ENCODE results near the gene ARRDC5. TPM values are rescaled to one million over a fixed set of nuclear protein-coding genes. Genes with fewer than 3 reads are reported as not detected.
"Not testable (repeated sequence)": the region's sequence is repeated elsewhere in the genome, so short reads cannot be mapped to it uniquely, and the experiment has no call there.

ARRDC5 gene
- total and polyA plus RNA-seq, 2 of the 8 experiments (the other 6 are each of a cell fraction or from before 2014, with no cell fraction given), result not detected

GRCh38 chr19:4900879-4901278 lies 1.8 kb downstream of the ARRDC5 start:
- H3K18ac ChIP-seq (ENCODE audit: extremely low read depth, low read length); H2BK20ac ChIP-seq (ENCODE audit: low read length); H4K5ac ChIP-seq (ENCODE audit: insufficient read length, low read depth, low read length); H3K79me2 ChIP-seq (ENCODE audit: control insufficient read depth in 1 of 2, insufficient read depth in 2 of 2, low read length in 2 of 2); H2AFZ ChIP-seq (ENCODE audit: low read length); H3K4me2 ChIP-seq (ENCODE audit: insufficient read depth in 1 of 2, low read depth in 2 of 2, low read length in 2 of 2); H4K8ac ChIP-seq (ENCODE audit: extremely low read depth, insufficient read depth, low read length); H3K9ac ChIP-seq (replicated peaks in 1 of 4; ENCODE audit: extremely low read depth in 1 of 4, low read depth in 3 of 4, low read length in 3 of 4); H3K14ac ChIP-seq (ENCODE audit: insufficient read length); H3K56ac ChIP-seq (replicated peaks; ENCODE audit: insufficient read length, low read depth, low read length); H3K4me1 ChIP-seq (replicated peaks in 1 of 4; ENCODE audit: control insufficient read depth in 3 of 4, insufficient read depth in 4 of 4, low read length in 3 of 4); POLR2A ChIA-PET (ENCODE audit: partially characterized antibody); H3K27me3 ChIP-seq (replicated peaks in 1 of 4; ENCODE audit: control insufficient read depth in 3 of 4, extremely low read depth in 1 of 4, insufficient read depth in 3 of 4, low read length in 3 of 4); H2AK5ac ChIP-seq (ENCODE audit: low read depth, low read length); H3K23ac ChIP-seq (ENCODE audit: insufficient read length); H3K79me1 ChIP-seq (ENCODE audit: low read depth, low read length); H3K23me2 ChIP-seq (ENCODE audit: low read depth, low read length); H4K91ac ChIP-seq (replicated peaks; ENCODE audit: insufficient read length, low read length); H3K27ac ChIP-seq (ENCODE audit: low read depth, low read length); H3K4me3 ChIP-seq (ENCODE audit: extremely low read depth in 1 of 4, insufficient read depth in 2 of 4, low read depth in 3 of 4, low read length in 4 of 4); H3K4ac ChIP-seq (replicated peaks; ENCODE audit: insufficient read length, low read depth, low read length); FAIRE-seq; H4K20me1 ChIP-seq (replicated peaks in 1 of 2; ENCODE audit: control insufficient read depth in 1 of 2, insufficient read depth in 2 of 2, low read length in 2 of 2); H2BK15ac ChIP-seq (ENCODE audit: low read length); DNase-seq (ENCODE audit: low read depth in 1 of 2, low spot score in 2 of 2); H3K36me3 ChIP-seq (ENCODE audit: control insufficient read depth in 2 of 4, insufficient read depth in 4 of 4, low read length in 3 of 4); H2BK5ac ChIP-seq (ENCODE audit: low read depth, low read length); H2BK120ac ChIP-seq (replicated peaks; ENCODE audit: low read depth, low read length); H2BK12ac ChIP-seq (ENCODE audit: low read depth, low read length); H3K9me3 ChIP-seq (ENCODE audit: insufficient read depth in 2 of 2, low read depth in 1 of 2, low read length in 1 of 2): not testable (repeated sequence)
- 89% methylated on average over 13 of the region's 13 CpGs; no CpG with 5 or more reads in 1 of the 2 experiments for WGBS, 2 experiments (ENCODE audit: extremely low coverage in 1 of 2, insufficient coverage in 1 of 2, insufficient read length in 1 of 2, insufficient replicate concordance in 2 of 2, low coverage in 1 of 2, low lambda C conversion rate in 2 of 2, missing lambda C conversion rate in 1 of 2)
- CTCF ChIA-PET (ENCODE audit: partially characterized antibody), result interaction anchor here (0.7 kb wide), 1 partner anchor 53 kb away, joined by 3 read pairs; no protein-coding TSS in a partner anchor

Data from H1 (cell line).